Ectodermal cell (in vitro differentiated cells): Measurements from ENCODE around the gene MIPOL1.
"Not testable (repeated sequence)": the region's sequence is repeated elsewhere in the genome, so short reads cannot be mapped to it uniquely, and the experiment has no call there.

Experiments
- H3K27ac ChIP-seq: 2 replicates; pipeline ENCODE4 v1.7.0; 2013; ENCODE audit warnings: mild to moderate bottlenecking, low read depth, low read length; ENCODE audit not compliant: insufficient read depth, poor library complexity, severe bottlenecking
- H3K27me3 ChIP-seq: 2 replicates; pipeline ENCODE4 v1.7.0; 2013; ENCODE audit warnings: mild to moderate bottlenecking, low read length; ENCODE audit not compliant: insufficient read depth, control insufficient read depth, poor library complexity, severe bottlenecking
- H3K36me3 ChIP-seq: one replicate; pipeline ENCODE4 v1.7.0; 2013; ENCODE audit warnings: low read length; ENCODE audit not compliant: control insufficient read depth, insufficient read depth
- H3K4me1 ChIP-seq: one replicate; pipeline ENCODE4 v1.7.0; 2013; ENCODE audit warnings: low read length; ENCODE audit not compliant: control insufficient read depth, insufficient read depth
- H3K4me3 ChIP-seq: 2 replicates; pipeline ENCODE4 v1.7.0; 2013; ENCODE audit warnings: low read depth, low read length, control low read depth; ENCODE audit not compliant: insufficient read depth
- H3K9me3 ChIP-seq: 2 replicates; pipeline ENCODE4 v1.7.0; 2013; ENCODE audit warnings: mild to moderate bottlenecking, low read length, moderate library complexity; ENCODE audit not compliant: control insufficient read depth
- WGBS, 2 experiments: methylation state at CpG; one replicate each; pipeline ENCODE4 v1.1.7; 2013; ENCODE audit warnings: missing lambda C conversion rate in 2 of 2; 5-methylcytosine and 5-hydroxymethylcytosine counted together

The MIPOL1 gene

GRCh38 chr14:37202265-37202664 lies 4.5 kb downstream of the MIPOL1 start:
- peaks cover 4% of the 10 kb centered on the region for H3K9me3 ChIP-seq
- 83 to 94% methylated on average over 2 of the region's 2 CpGs for WGBS, 2 experiments
- H3K27ac ChIP-seq = no peak overlapping the region
- no peaks in the 10 kb centered on the region for H3K27me3 ChIP-seq
- no peak overlapping the region for H3K4me3 ChIP-seq
- no peaks in the 10 kb centered on the region for H3K36me3 ChIP-seq
- H3K4me1 ChIP-seq = no peaks in the 10 kb centered on the region

DNA sequence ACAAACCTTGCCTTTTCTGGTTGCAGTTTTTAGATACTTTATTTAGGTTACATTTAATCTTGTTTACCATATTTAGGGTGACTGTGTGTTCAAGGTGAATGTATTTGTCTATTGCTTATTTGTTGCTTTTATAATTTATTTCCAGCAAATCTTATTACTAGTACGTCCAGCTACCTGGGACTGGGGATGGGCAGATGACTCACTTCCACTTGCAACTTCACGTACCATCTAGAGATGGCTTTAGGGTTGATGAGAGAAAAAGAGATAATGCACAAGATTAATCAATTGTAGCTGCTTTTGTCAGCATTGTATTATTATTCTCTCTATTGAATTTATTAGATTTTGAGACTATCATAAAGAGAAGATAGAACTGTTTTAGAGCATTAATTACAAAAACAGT lies 5.1 kb downstream of the MIPOL1 start:
- no peaks in the 10 kb centered on the region for H3K36me3 ChIP-seq
- H3K4me1 ChIP-seq = no peaks in the 10 kb centered on the region
- WGBS, 2 experiments = 92 to 100% methylated on average over 2 of the region's 2 CpGs
- no peak overlapping the region for H3K4me3 ChIP-seq
- no peak overlapping the region for H3K27ac ChIP-seq
- H3K9me3 ChIP-seq = peaks cover 4% of the 10 kb centered on the region
- H3K27me3 ChIP-seq = no peaks in the 10 kb centered on the region

- Histone ChIP-seq H3K27ac (no peak overlapping the region), H3K4me1 (no peaks in the 10 kb centered on the region), H3K36me3 (no peaks in the 10 kb centered on the region), H3K27me3 (no peaks in the 10 kb centered on the region), H3K4me3 (no peak overlapping the region), H3K9me3 (peaks cover 4% of the 10 kb centered on the region)
- WGBS, 2 experiments = 86 to 96% methylated on average over 1 of the region's 1 CpG
Measured at GRCh38 chr14:37203423-37203822, 5.7 kb downstream of the MIPOL1 start.

GRCh38 chr14:37205623-37206605 lies 8.2 kb downstream of the MIPOL1 start:
- not testable (repeated sequence) for H3K36me3 ChIP-seq, H3K4me3 ChIP-seq, H3K27ac ChIP-seq, H3K9me3 ChIP-seq, H3K27me3 ChIP-seq, H3K4me1 ChIP-seq
- WGBS, 2 experiments = 96% methylated on average over 7 of the region's 7 CpGs

- not testable (repeated sequence) for H3K36me3 ChIP-seq, H3K27ac ChIP-seq, H3K4me3 ChIP-seq, H3K4me1 ChIP-seq, H3K9me3 ChIP-seq, H3K27me3 ChIP-seq
- WGBS, 2 experiments = 93 to 94% methylated on average over 2 of the region's 2 CpGs
Measured at GRCh38 chr14:37209617-37210016, 11.9 kb downstream of the MIPOL1 start.

DNA sequence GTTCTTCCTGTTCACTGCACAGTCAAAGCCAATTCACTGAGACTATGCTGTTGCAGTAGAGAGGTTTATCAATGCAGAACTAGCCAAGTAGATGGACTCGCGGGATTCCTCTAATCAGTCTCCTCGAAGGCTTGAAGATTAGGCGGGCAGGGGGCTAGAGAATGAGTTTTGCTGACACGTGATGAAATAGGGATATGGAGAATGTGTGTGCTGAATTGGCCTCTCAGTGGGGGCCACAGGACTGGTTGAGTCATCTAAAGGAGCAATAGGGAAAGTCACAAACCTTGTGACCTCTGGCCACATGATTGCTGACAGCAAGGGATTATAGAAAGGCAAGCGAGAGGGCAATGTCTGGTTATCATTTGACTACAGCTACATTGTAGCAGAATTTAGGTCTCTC lies 12.7 kb downstream of the MIPOL1 start:
- no peak overlapping the region for H3K4me3 ChIP-seq
- H3K36me3 ChIP-seq = no peaks in the 10 kb centered on the region
- peaks cover 2% of the 10 kb centered on the region for H3K9me3 ChIP-seq
- no peaks in the 10 kb centered on the region for H3K4me1 ChIP-seq
- no peaks in the 10 kb centered on the region for H3K27me3 ChIP-seq
- H3K27ac ChIP-seq = no peak overlapping the region
- 96% methylated on average over 5 to 6 of the region's 6 CpGs for WGBS, 2 experiments

- Histone ChIP-seq H3K27ac (no peak overlapping the region), H3K4me1 (no peaks in the 10 kb centered on the region), H3K4me3 (no peak overlapping the region), H3K9me3 (no peaks in the 10 kb centered on the region), H3K36me3 (no peaks in the 10 kb centered on the region), H3K27me3 (no peaks in the 10 kb centered on the region)
Measured at GRCh38 chr14:37213016-37213415, 15.3 kb downstream of the MIPOL1 start.

GRCh38 chr14:37215345-37215744 lies 17.6 kb downstream of the MIPOL1 start:
- no peak overlapping the region for H3K4me3 ChIP-seq
- 86 to 94% methylated on average over 2 to 3 of the region's 3 CpGs for WGBS, 2 experiments
- H3K4me1 ChIP-seq = no peaks in the 10 kb centered on the region
- H3K9me3 ChIP-seq = no peaks in the 10 kb centered on the region
- no peaks in the 10 kb centered on the region for H3K36me3 ChIP-seq
- no peak overlapping the region for H3K27ac ChIP-seq
- H3K27me3 ChIP-seq = no peaks in the 10 kb centered on the region

- Histone ChIP-seq H3K4me1 (no peaks in the 10 kb centered on the region), H3K27ac (no peak overlapping the region), H3K36me3 (no peaks in the 10 kb centered on the region), H3K27me3 (no peaks in the 10 kb centered on the region), H3K4me3 (no peak overlapping the region), H3K9me3 (peaks cover 2% of the 10 kb centered on the region)
- 90 to 93% methylated on average over 3 of the region's 3 CpGs for WGBS, 2 experiments
Measured at GRCh38 chr14:37221073-37221472, 23.3 kb downstream of the MIPOL1 start.

DNA sequence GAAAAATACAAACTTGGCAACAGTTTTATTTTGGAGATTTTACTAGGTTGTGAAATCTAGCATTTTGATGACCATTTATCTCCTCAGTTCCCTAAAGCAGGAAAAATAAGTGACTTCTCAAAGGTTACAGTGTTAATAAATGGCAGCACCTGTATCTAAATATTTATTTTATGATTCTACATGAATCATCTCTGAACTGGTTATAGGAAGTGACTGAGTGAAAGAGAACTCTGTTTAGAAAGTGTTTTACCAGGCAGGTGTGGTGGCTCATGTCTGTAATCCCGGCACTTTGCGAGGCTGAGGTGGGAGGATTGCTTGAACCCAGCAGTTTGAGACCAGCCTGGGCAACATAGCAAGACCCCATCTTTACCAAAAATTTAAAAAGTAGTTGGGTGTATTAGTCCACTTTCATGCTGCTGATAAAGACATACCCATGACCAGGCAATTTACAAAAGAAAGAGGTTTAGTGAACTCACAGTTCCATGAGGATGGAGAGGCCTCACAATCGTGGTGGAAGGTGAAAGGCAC lies 26.3 kb downstream of the MIPOL1 start:
- WGBS, 2 experiments = 91 to 93% methylated on average over 3 of the region's 3 CpGs
- H3K4me1 ChIP-seq = no peaks in the 10 kb centered on the region
- no peaks in the 10 kb centered on the region for H3K27me3 ChIP-seq
- H3K4me3 ChIP-seq = no peak overlapping the region
- H3K36me3 ChIP-seq = no peaks in the 10 kb centered on the region
- no peak overlapping the region for H3K27ac ChIP-seq
- H3K9me3 ChIP-seq = peaks cover 2% of the 10 kb centered on the region
